ENCODE data around the gene CNTNAP2.

GRCh38 chr7:147564786-147565476 lies 1448.3 kb downstream of the CNTNAP2 start:
- no peak for TF ChIP-seq CTCF (IDR thresholded peaks at IDR 0.05)
- no peak for TF ChIP-seq POLR2A (IDR thresholded peaks at IDR 0.05)
